ENCODE data around the gene C1QTNF1.

DNA sequence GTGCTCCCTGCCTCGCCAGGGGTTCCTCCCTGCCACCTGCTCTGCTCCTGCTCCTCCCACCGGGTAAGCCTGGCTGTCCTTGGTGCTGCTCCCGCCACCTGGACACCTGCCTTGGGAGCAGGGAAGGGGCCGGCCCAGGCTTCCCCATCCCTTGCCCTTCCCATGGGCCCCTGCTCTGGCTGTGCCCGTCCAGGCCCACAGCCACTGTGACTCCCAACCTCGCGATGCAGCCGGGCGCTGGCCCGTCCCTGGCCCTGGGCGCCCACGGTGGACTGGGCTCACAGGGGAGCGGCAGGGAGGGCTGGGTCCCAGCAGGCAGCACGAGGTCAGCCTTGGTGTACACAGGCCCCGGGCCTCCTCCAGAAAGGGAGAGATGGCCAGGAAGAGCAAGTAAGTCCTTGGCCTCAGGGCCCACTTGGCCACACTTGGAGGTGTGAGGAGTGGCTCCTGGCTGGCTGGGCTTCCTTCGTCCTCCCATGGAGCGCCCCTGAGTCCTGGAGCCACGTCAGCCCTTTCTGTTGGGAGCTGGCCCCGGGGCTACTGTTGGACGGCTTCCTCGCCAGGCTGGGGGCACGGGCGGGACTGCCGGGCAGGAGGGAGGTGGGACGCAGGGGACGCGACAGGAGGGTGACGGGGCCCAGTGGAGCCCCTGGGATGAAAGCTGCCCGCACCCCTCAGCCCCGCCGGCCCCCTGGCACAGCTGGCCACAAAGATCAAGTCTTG lies 65.9 kb downstream of the C1QTNF1 start:
- TF ChIP-seq POLR2A (IDR thresholded peaks at IDR 0.05; ENCODE audit: low read depth, low read length) (no peak), POLR2AphosphoS5 (IDR thresholded peaks at IDR 0.05; ENCODE audit: low read depth, low read length) (no peak)

Data from GM12891 (cell line).